HepG2 (cell line): ENCODE data around the gene UBE2L6. TPM values are rescaled to one million over a fixed set of nuclear protein-coding genes. Genes with fewer than 3 reads are reported as not detected.

ENCODE experiments used
- AKNA ChIP-seq: sonication (generic); formaldehyde crosslinking; IDR thresholded peaks from 2 replicates; pipeline ENCODE4 v1.4.0; 2020; ENCODE audit warnings: missing genetic modification reagents, borderline replicate concordance
- BATF2 ChIP-seq: sonication (generic); formaldehyde crosslinking; IDR thresholded peaks from 2 replicates; pipeline ENCODE4 v1.8.0; 2022; ENCODE audit warnings: mild to moderate bottlenecking, missing genetic modification reagents, moderate library complexity
- CEBPG ChIP-seq: IDR thresholded peaks from 2 replicates; pipeline ENCODE4 v1.6.1; 2016
- CREB3 ChIP-seq: sonication (generic); formaldehyde crosslinking; IDR thresholded peaks from 2 replicates; pipeline ENCODE4 v1.5.0; 2020; ENCODE audit warnings: missing genetic modification reagents
- E2F1 ChIP-seq: sonication (generic); formaldehyde crosslinking; IDR thresholded peaks from 2 replicates; pipeline ENCODE4 v1.5.0; 2020; ENCODE audit warnings: missing genetic modification reagents
- ETS1 ChIP-seq: sonication (generic); formaldehyde crosslinking; IDR thresholded peaks from 2 replicates; pipeline ENCODE4 v1.4.0; 2020; ENCODE audit warnings: missing genetic modification reagents
- IKZF1 ChIP-seq: fragments of 450-650 bp; IDR thresholded peaks from 2 replicates; pipeline ENCODE4 v1.7.1; 2016
- ISX ChIP-seq: sonication (generic); formaldehyde crosslinking; conservative IDR thresholded peaks from 2 replicates; pipeline ENCODE4 v1.5.0; 2020; ENCODE audit warnings: missing genetic modification reagents
- JUN ChIP-seq: sonication (generic); formaldehyde crosslinking; IDR thresholded peaks from 2 replicates; pipeline ENCODE4 v1.4.0; 2020; ENCODE audit warnings: mild to moderate bottlenecking, missing genetic modification reagents
- MZF1 ChIP-seq: sonication (generic); formaldehyde crosslinking; IDR thresholded peaks from 2 replicates; pipeline ENCODE4 v1.8.1; 2023; ENCODE audit warnings: mild to moderate bottlenecking, missing genetic modification reagents, borderline replicate concordance
- NRL ChIP-seq: sonication (generic); formaldehyde crosslinking; IDR thresholded peaks from 2 replicates; pipeline ENCODE4 v1.5.0; 2020; ENCODE audit warnings: missing genetic modification reagents, mild to moderate bottlenecking, moderate library complexity, borderline replicate concordance
- PHF21A ChIP-seq: sonication (generic); formaldehyde crosslinking; IDR thresholded peaks from 2 replicates; pipeline ENCODE4 v1.5.0; 2020; ENCODE audit warnings: mild to moderate bottlenecking, missing genetic modification reagents
- SP140L ChIP-seq: sonication (generic); formaldehyde crosslinking; IDR thresholded peaks from 2 replicates; pipeline ENCODE4 v1.4.0; 2020; ENCODE audit warnings: missing genetic modification reagents, borderline replicate concordance
- SRSF1 ChIP-seq: fragments of 200-400 bp; formaldehyde crosslinking; optimal IDR thresholded peaks from 2 replicates; pipeline ENCODE3; 2017; ENCODE audit warnings: mild to moderate bottlenecking, low read depth, low read length, moderate library complexity
- SYNCRIP ChIP-seq: fragments of 200-400 bp; formaldehyde crosslinking; IDR thresholded peaks from 2 replicates; pipeline ENCODE4 v1.6.1; 2018; ENCODE audit warnings: mild to moderate bottlenecking, low read depth, low read length; ENCODE audit not compliant: insufficient read depth
- TAF1 ChIP-seq: sonication (generic); formaldehyde crosslinking; IDR thresholded peaks from 2 replicates; pipeline ENCODE4 v1.4.0; 2020; ENCODE audit warnings: missing genetic modification reagents
- ZBTB21 ChIP-seq: sonication (generic); formaldehyde crosslinking; IDR thresholded peaks from 2 replicates; pipeline ENCODE4 v1.4.0; 2020; ENCODE audit warnings: missing genetic modification reagents
- ZFP1 ChIP-seq: IDR thresholded peaks from 2 replicates; pipeline ENCODE4 v1.6.1; 2016
- ZFP41 ChIP-seq: sonication (generic); formaldehyde crosslinking; IDR thresholded peaks from 2 replicates; pipeline ENCODE4 v1.4.0; 2020; ENCODE audit warnings: mild to moderate bottlenecking, missing genetic modification reagents, borderline replicate concordance
- ZNF230 ChIP-seq: sonication (generic); formaldehyde crosslinking; IDR thresholded peaks from 2 replicates; pipeline ENCODE4 v1.4.0; 2020; ENCODE audit warnings: mild to moderate bottlenecking, missing genetic modification reagents
- ZNF30 ChIP-seq: sonication (generic); formaldehyde crosslinking; IDR thresholded peaks from 2 replicates; pipeline ENCODE4 v1.5.0; 2020; ENCODE audit warnings: mild to moderate bottlenecking, missing genetic modification reagents
- ZNF432 ChIP-seq: sonication (generic); formaldehyde crosslinking; IDR thresholded peaks from 2 replicates; pipeline ENCODE4 v1.5.0; 2020; ENCODE audit warnings: missing genetic modification reagents, mild to moderate bottlenecking, borderline replicate concordance
- ZNF572 ChIP-seq: sonication (generic); formaldehyde crosslinking; IDR thresholded peaks from 2 replicates; pipeline ENCODE4 v1.5.1; 2020; ENCODE audit warnings: mild to moderate bottlenecking, missing genetic modification reagents
- polyA plus RNA-seq, 8 experiments: library from polyadenylated mRNA; depleted of rRNA in 3 of 8; stranded (reverse) in 7 of 8; unstranded in 1 of 8; fragments of >200 nt; fragmentation: Illumina TruSeq in 4 of 8; extraction: Trizol in 4 of 8; gene quantifications; 2 replicates each; pipeline versions ENCODE4 v1.2.1 to v1.2.3, GENCODE V29; 2011 to 2016; ENCODE audit warnings: low read depth in 4 of 8, missing spikeins in 1 of 8, mixed read lengths in 1 of 8; ENCODE audit not compliant: insufficient read depth in 1 of 8
- total RNA-seq, 5 experiments: library from RNA; depleted of rRNA; stranded (reverse); fragments of >200 nt; fragmentation: Illumina TruSeq; extraction: Trizol; gene quantifications; 2 replicates each; pipeline ENCODE4 v1.2.3, GENCODE V29; 2016; ENCODE audit warnings: low read depth in 1 of 5

Gene UBE2L6
- total and polyA plus RNA-seq, 2 of the 13 experiments (the other 11 are each of a cell fraction or from before 2014, with no cell fraction given) = 30.3 to 30.4 TPM

- TF ChIP-seq CREB3 (CRISPR knock-in tag) (0 out of 2 replicates have a peak, but pooled peaks have one; percentile 40), TAF1 (CRISPR knock-in tag) (no peak), ISX (CRISPR knock-in tag) (peak; percentile 56; the same call in 1 of the 2 replicates), ZBTB21 (CRISPR knock-in tag) (no peak), CEBPG (CRISPR knock-in tag) (no peak), NRL (CRISPR knock-in tag) (peak; percentile 41), MZF1 (0 out of 2 replicates have a peak, but pooled peaks have one; percentile 42), E2F1 (CRISPR knock-in tag) (no peak), ZFP1 (no peak), JUN (CRISPR knock-in tag) (no peak), SYNCRIP (no peak), IKZF1 (no peak), PHF21A (0 out of 2 replicates have a peak, but pooled peaks have one; percentile 32), BATF2 (CRISPR knock-in tag) (no peak), ZNF30 (CRISPR knock-in tag) (no peak), ZFP41 (no peak), ZNF572 (CRISPR knock-in tag) (no peak), ZNF230 (CRISPR knock-in tag) (no peak; the same call in 1 of the 2 replicates), SRSF1 (no peak), AKNA (CRISPR knock-in tag) (peak; percentile 48; the same call in 1 of the 2 replicates), ETS1 (no peak), ZNF432 (CRISPR knock-in tag) (no peak), SP140L (no peak)
These were observed 53.4 kb downstream of the UBE2L6 start (continued) for GRCh38 chr11:57513911-57514537.
